ENCODE measurements around the gene FLVCR2.
"Not testable (repeated sequence)": the region's sequence is repeated elsewhere in the genome, so short reads cannot be mapped to it uniquely, and the experiment has no call there.

FLVCR2 gene

GRCh38 chr14:75600100-75600499 is 21.7 kb downstream of the FLVCR2 start:
- not testable (repeated sequence) for DNase-seq

- not testable (repeated sequence) for DNase-seq
Measured at GRCh38 chr14:75601061-75601460, 22.6 kb downstream of the FLVCR2 start.

- no peak for DNase-seq
Measured at GRCh38 chr14:75602503-75602902, 24.1 kb downstream of the FLVCR2 start.

- no peak for DNase-seq
Measured at GRCh38 chr14:75604979-75605851, 26.8 kb downstream of the FLVCR2 start.

- DNase-seq = no peak
Measured at GRCh38 chr14:75605916-75606315, 27.5 kb downstream of the FLVCR2 start.

- DNase-seq = no peak
Measured at GRCh38 chr14:75607044-75607443, 28.6 kb downstream of the FLVCR2 start.

GRCh38 chr14:75607842-75608640 is 29.6 kb downstream of the FLVCR2 start:
- DNase-seq = no peak

- no peak for DNase-seq
Measured at GRCh38 chr14:75609116-75609515, 30.7 kb downstream of the FLVCR2 start.

GRCh38 chr14:75609606-75610475 is 31.4 kb downstream of the FLVCR2 start:
- DNase-seq = no peak

GRCh38 chr14:75610834-75611233 is 32.4 kb downstream of the FLVCR2 start:
- DNase-seq = no peak

- no peak for DNase-seq
Measured at GRCh38 chr14:75612157-75612556, 33.7 kb downstream of the FLVCR2 start.

GRCh38 chr14:75614179-75614578 is 35.8 kb downstream of the FLVCR2 start:
- DNase-seq = no peak

- no peak for DNase-seq
Measured at GRCh38 chr14:75615200-75615599, 36.8 kb downstream of the FLVCR2 start.

GRCh38 chr14:75619548-75619947 is 41.1 kb downstream of the FLVCR2 start:
- DNase-seq = no peak

- no peak for DNase-seq
Measured at GRCh38 chr14:75625034-75625433, 46.6 kb downstream of the FLVCR2 start.

GRCh38 chr14:75626396-75626795 is 48.0 kb downstream of the FLVCR2 start:
- DNase-seq = no peak

GRCh38 chr14:75626863-75627262 is 48.4 kb downstream of the FLVCR2 start:
- DNase-seq = no peak

GRCh38 chr14:75627406-75627805 is 49.0 kb downstream of the FLVCR2 start:
- no peak for DNase-seq

- DNase-seq = no peak
Measured at GRCh38 chr14:75628816-75629215, 50.4 kb downstream of the FLVCR2 start.

- DNase-seq = no peak
Measured at GRCh38 chr14:75630695-75631452, 52.5 kb downstream of the FLVCR2 start.

- DNase-seq = no peak
Measured at GRCh38 chr14:75631453-75631831, 53.0 kb downstream of the FLVCR2 start.

- no peak for DNase-seq
Measured at GRCh38 chr14:75634848-75635247, 56.4 kb downstream of the FLVCR2 start.
